Measurements from ENCODE around the gene CSTPP1.
"Not testable (repeated sequence)": the region's sequence is repeated elsewhere in the genome, so short reads cannot be mapped to it uniquely, and the experiment has no call there.

Gene CSTPP1

DNA sequence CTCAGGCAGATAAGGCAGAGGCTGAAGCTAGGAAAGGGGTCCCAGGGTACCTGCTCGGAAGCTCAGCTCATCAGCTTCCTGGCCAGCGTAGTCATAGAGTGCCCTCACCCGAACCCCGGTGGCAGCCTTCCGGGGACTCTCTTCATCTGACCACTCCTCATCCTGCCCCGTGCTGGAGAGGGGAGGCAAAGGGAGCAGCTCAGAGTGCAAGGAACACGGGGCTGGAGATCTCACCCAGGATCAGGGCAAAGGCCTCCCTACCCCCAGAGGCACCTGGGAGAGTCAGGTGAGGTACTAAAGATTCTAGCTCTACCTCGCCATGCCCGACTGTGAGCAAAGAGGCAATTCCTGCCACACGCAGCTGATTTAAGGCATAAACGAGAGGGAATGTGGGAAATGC, 241.8 kb downstream of the CSTPP1 start:
- no peak for DNase-seq (ENCODE audit: low read depth in 2 of 2, low spot score in 1 of 2)

DNA sequence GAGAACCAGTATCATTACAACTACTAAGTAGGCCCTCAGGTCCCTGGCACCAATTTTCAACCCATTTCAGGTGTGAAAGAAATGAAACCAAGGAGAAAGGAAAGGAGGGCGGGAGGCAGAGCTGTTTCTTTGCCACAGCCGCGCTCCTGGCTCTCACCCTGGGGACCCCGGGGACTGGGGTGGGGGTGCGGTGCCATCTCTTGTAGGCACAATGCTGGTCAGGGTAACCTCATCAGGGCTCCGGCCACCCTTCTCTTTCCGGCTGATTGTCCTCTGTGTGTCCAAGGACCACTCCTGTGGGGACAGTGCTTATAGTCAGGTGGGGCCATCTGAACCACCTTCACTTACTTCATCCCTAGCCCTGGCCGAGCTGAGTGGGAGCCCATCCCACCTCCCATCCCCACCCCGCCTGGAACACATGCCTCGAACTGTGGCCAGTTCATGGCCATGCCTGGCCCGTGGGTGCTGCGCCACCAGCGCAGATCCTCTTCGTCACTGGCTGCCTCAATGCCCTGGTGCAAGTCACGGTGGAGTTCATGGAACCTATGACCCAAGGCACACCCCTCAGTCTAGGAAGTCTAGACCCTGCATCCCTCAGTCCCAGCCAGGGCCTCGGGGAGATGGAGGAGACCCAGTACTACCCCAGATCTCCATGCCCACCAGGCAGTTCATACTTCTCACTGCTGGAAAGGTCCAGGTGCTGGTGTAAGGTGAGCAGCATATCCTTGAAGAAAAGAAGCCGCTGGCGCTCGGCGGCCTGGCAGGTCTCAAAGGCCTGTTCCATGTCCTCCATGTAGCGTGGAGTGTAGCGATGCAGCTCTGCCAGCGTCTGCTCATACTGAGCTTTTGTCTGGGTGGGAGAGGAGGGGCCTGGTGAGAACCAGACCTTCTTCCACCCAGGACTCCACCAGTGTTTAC, 242.4 kb downstream of the CSTPP1 start:
- no peak for DNase-seq (ENCODE audit: low read depth in 2 of 2, low spot score in 1 of 2)

- no peak for DNase-seq (ENCODE audit: low read depth in 2 of 2, low spot score in 1 of 2)
These were observed 243.1 kb downstream of the CSTPP1 start for GRCh38 chr11:47179655-47179991.

GRCh38 chr11:47180006-47180787, 243.6 kb downstream of the CSTPP1 start:
- no peak for DNase-seq (ENCODE audit: low read depth in 2 of 2, low spot score in 1 of 2)

- no peak for DNase-seq (ENCODE audit: low read depth in 2 of 2, low spot score in 1 of 2)
These were observed 244.7 kb downstream of the CSTPP1 start for GRCh38 chr11:47181271-47181670.

DNA sequence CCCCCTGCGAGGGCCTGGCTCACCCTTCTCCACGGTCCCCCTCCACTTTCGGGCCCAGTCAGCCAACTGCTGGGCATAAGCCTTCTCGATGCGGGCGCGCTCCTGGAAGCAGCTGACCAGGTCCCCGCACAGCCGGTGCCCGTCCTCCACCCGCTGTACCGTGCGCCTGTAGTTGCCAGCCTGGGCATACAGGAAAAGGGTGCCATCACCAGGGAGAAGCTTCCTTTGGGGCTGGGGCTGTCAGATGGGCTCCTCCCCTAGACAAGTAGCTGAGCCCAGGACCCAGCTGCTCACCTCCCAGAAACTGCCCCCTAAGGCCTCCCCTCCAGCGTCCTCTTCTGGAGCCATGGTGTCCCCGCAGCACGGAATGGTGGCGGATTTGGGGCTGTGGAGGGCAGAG, 245.8 kb downstream of the CSTPP1 start:
- DNase-seq (ENCODE audit: low read depth in 2 of 2, low spot score in 1 of 2): no peak

GRCh38 chr11:47183031-47183856, 246.7 kb downstream of the CSTPP1 start:
- no peak for DNase-seq (ENCODE audit: low read depth in 2 of 2, low spot score in 1 of 2)

GRCh38 chr11:47183969-47184368, 247.4 kb downstream of the CSTPP1 start:
- no peak for DNase-seq (ENCODE audit: low read depth in 2 of 2, low spot score in 1 of 2)

DNA sequence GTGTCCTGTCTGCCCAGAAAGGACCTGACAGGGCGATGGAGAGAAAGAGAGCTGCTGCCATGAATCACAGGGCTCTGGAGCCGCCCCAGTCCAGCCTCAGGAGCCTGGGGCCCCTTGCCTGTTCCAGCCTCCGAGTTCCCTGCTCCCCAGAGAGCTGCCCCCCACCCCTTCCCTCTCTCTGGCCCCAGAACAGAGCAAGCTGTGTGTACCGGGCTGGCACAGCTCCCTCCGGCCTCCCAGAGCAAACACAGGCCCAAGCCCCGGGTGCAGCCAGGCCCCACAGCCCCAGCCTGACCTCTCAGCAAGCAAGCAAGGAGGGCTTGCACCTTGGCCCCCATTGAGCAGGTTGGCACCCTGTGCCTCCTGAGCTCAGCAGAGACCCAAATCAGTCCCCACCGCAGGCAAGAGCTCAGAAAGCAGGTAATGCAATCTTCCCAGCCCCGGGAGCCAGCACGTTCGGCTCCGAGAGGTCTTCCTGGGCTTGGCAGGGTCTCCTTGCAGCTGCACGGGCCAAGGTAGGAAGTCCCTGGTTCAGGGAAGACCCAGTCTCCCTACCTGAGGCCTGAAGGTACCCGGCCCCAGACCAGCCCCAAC, 248.2 kb downstream of the CSTPP1 start:
- DNase-seq (ENCODE audit: low read depth in 2 of 2, low spot score in 1 of 2): no peak

DNA sequence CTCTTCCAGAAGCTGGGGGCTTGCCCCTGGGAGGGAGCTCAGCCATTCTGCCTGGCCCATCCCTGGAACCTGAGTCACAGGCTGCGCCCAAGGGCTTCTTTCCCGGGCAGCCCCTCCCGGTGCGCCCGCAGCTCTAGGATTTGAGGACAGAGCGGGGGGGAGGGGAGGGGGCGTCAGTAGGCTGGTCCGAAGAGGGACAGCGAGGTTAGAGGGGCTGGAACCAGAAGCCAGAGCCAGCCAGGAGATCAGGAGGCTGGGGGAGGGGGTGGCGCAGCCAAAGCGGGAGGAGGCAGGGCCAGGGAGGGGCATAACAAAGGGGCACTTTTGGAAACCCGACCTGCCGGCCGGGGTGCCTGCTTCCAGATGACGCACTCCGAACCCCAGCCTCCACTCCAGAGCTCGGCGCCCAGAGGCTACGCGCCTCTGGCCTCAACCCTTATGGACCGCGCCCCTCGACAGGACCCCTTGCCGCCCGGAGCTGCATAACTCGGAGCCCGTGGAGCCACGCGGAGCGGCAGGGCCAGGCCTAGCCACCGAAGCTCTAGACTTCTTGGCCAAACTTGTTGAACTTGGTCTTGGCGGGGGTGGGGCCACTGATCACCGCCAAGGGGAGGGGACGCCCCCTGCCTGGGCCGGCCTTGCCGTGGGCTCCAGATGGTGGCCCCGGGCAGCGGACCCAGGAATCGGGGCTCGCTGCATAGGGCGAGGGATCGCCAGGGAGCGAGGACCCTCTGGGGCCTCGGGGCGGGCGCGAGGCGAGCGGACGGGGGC, 248.9 kb downstream of the CSTPP1 start:
- no peak for DNase-seq (ENCODE audit: low read depth in 2 of 2, low spot score in 1 of 2)

DNA sequence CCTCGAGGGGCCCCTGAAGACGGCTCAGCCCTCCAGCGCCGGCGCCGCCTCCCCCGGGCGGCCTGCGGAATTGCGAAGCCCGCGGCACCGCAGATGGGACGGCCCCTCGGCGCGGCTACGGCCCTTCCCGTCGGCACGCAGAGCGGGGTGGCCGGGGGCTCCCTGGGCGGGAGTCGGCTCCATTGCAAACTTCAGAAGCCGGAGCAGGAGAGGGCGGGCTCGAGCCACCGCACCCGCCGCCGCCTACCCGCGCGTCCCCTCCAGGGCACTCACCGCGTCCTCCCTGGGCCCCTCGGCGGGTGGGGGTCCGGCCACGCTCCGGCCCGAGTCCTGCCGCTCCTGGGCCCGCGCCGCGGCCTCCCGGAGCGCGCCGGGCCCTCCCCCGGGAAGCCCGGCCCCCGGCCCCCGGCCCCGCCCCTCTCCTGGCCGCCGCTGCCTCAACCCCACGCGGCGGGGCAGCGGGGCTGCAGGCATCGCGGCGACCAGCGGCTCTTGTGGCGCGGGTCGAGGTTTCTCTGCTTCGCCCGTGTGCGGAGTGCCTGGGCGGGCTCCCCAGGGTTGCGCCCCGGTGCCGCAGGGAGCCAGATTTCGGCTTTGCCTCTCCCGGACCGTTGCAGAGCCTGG, 249.6 kb downstream of the CSTPP1 start, which contains the start of gene PACSIN3:
Gene PACSIN3 (minus strand): TSS at position 359 of the 624 bp plus-strand sequence. CDS start 3,707 bp downstream, outside the sequence.
- no peak for DNase-seq (ENCODE audit: low read depth in 2 of 2, low spot score in 1 of 2)

DNA sequence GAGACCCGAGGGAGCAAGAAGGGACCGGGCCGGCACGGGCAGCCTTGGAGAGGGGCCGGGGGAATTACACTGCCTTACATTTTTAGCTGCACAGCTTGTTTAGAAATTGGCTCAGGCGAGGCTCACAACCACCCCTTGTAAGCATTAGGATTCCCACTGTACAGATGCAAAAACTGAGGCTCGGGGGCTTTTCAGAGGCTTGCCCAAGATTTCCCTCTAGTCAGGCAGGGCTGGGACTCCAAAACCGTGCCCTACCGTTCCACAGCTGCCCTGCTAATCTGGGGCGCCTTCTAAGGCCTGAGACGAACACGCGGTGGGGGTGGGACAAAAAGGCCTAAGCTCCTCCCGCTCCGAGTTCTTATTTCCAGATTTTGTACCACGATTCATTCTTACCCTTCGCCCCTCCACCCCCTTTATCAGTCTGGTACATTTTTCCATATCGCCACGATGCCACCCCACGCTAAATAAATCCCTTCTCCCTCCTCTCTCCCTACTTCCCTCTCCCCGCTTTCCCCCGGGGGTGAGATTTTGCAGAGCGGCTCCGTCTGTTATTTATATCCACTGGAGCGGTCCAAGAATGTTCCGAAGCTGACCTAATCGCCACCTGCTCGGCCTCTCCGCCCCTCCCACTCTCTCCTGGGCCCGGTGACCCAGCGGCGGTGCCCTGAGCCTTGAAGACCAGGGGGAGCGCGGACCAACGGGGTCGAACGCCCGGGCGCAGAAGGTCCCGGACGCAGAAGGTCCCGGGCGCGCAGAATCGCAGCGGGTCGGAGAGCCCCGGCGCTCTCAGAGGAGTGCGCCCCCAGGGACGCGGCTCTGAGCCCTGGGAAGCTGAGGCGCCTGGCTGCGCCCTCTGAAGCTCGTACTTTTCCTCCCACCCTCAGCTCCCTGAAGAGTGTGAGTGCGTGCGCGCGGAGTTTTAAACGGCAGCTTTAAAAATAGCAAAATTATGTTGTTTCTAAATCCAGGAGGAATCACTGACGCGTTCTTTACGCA, 250.4 kb downstream of the CSTPP1 start:
- DNase-seq (ENCODE audit: low read depth in 2 of 2, low spot score in 1 of 2): peak in 1 of 2 donors; percentile 35

GRCh38 chr11:47187723-47188122, 251.2 kb downstream of the CSTPP1 start:
- no peak for DNase-seq (ENCODE audit: low read depth in 2 of 2, low spot score in 1 of 2)

GRCh38 chr11:47188259-47188658, 251.7 kb downstream of the CSTPP1 start:
- DNase-seq (ENCODE audit: low read depth in 2 of 2, low spot score in 1 of 2): no peak

DNA sequence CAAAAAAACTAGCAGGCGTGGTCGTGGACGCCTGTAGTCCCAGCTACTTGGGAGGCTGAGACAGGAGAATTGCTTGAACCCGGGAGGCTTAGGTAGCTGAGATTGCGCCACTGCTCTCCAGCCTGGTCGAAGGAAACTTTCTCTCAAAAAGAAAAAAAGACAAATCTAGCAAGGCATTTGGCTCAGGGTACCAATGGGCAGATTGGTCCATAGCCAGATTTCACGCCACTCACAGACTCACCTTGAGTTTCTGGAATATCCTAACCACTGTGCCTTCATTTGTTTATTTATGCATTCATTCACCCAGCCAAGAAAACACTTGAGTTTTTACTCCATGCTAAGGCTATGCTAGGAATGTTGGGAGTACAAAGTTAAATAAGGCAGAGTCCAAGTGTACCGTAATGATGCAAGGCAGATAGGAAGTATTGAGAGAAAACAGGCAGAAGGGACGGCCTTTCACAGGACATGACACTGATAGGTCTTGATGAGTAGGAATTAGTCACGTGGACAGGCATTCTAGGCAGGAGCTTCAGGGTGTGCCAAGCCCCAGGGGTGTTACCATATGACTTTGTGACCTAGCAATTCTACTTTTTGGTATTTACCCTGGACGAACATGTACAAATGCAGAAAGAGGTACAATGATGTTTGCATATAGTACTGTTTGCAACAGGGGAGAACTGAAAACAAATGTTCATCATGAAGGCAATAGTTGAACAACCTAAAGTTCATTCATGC, 252.7 kb downstream of the CSTPP1 start:
- no peak for DNase-seq (ENCODE audit: low read depth in 2 of 2, low spot score in 1 of 2)

DNA sequence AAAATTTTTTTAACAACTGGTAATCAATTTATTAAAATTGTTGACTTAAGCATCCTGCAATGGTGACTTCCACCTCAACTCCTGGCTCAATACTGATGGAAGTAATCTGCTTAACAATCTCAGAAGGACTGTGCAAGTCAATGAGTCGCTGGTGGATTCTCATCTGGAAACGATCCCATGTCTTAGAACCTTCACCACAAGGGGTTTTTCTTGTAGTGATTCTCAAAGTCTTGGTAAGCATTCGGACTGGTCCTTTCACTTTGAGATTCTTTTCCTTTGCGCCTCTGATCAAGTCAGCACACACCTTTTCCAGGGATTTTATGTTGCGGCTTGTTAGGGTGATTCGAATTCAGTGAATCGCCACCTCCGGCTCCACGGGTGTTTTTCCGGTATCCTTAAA, 254.6 kb downstream of the CSTPP1 start:
- DNase-seq (ENCODE audit: low read depth in 2 of 2, low spot score in 1 of 2): not testable (repeated sequence)

DNA sequence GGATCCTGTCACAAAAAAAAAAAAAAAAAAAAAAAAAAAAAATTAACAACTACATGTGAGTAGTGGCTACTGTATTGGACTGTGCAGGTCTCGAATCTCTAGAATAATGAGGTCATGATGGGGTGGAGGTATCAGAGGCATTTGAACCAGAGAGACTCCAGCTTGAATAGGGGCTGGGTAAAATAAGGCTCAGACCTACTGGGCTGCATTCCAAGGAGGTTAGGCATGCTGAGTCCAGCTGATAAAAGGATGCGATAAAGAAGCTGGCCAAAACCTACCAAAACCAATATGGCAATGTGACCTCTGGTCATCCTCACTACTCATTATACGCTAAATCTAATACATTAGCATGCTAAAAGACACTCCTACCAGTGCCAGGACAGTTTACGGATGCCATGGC, 255.6 kb downstream of the CSTPP1 start:
- DNase-seq (ENCODE audit: low read depth in 2 of 2, low spot score in 1 of 2): no peak

GRCh38 chr11:47198161-47198560, 261.6 kb downstream of the CSTPP1 start:
- not testable (repeated sequence) for DNase-seq (ENCODE audit: low read depth in 2 of 2, low spot score in 1 of 2)

Data from stimulated activated CD8-positive, alpha-beta memory T cell treated with anti-CD3 and anti-CD28 coated beads, Interleukin-4, amount 100 ng/mL, for 4 hours (primary cell).